NCI-H1048 (cell line): ENCODE data around the gene HOXD12.

ENCODE experiments used
- DNase-seq: peaks from one replicate; lab custom pipeline; 2025; lab: John Stamatoyannopoulos, UW

HOXD12 gene

DNA sequence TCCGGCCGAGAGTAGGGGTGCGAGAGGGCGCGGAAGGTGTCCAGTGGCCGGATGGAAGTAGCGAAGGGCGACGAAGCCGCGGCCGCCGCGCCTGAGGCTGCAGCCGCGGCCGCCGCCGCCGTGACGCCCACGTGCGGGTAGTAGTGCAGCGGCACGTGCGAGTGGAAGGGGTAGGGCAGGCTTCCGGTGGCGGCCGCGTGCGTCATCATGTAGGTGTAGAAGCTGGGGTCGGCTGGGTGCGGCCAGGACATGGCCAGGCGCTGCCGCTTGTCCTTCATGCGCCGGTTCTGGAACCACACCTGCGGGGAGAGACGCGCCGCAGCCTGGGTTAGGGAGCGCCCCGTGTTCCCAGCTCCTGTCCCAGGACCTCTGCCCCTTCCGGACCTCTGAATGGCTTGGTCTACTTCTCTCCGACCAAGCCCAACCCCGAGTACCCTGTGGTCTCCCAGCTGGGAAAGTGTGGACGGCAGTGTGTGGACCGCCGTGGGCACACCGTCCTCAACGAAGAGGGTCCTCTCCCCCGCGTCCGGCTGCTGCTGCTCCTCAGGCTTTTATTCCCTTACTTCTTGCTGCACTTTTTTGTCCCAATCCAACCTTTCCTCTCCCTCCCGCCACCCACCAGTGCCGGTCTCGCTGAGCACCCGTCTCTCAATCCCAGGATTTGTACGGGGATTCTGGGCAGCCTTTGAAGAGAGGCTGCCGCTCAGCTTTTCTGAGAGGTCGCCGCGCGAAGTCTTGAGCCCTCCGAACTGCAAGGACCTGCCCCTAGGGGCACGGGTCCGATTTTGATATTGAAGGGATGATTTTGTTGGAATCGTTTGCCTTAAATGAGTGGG, 18.8 kb upstream of the HOXD12 start:
- DNase-seq = no peak

DNA sequence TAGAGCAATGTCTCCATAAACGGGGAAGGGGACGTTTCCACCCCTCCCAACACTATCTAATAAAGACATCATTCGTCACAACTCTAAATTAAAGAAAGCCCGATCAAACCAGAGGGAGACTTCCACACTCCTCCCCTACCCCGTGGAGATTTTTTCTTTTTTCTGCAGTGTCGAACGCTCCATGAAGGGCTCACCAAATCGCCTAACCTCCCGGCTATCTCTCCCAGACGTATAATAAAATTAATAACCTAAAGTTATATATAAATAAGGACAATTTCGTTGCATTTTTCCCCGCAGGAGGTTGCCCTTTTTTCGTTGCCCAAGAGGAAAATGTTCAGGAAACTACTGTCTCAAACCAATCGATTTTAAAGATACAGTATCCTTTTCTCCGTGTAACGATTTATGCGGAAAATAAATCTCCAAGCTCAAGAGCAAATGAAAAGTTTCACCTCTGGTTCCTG, 18.2 kb upstream of the HOXD12 start:
- no peak for DNase-seq

DNA sequence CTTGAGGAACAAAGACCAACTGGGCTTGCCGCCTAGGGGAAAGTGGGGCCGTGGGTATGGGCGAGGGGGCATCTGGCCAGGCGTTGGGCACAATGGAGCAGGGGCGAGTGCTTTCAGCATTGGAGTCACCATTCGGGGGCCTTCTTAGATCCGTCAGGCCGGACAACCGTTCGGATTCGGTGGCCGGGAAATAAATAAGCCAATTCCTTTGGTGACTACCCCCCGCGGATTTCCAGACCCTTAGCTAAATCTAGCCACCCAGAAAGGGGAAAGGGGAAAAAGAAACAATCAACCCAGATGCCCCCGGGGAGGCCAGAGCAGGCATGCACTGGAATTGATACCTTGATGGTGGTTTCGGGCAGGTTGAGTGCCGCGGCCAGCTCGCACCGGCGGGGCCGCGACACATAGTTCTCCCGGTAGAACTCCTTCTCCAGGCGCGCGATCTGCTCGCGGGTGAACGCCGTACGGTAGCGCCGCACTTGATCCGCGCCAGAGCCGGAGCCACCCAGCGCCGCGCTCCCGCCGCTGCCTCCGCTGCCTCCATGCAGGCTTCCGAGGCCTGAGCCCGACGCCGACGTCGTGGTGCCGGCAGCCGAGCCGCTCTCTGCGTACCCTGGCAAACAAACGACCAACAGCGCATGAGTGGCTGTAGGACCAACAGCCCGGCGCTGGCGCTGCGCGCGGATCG, 17.6 kb upstream of the HOXD12 start:
- DNase-seq = no peak

DNA sequence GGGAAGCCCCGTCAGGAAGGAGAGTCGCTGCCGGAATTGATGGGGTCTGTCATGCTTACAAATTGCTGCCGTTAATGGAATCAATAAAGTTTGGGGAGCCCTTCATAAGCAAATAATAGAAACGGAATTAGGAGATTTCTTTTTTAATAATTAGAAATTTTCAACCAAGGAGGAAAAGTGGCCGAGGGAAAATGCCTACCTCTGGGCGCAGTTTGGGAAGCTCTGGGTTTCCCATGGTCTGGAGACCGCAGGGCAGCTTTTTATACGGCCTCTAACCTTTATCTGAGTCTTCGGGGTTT, 17.1 kb upstream of the HOXD12 start:
- no peak for DNase-seq

DNA sequence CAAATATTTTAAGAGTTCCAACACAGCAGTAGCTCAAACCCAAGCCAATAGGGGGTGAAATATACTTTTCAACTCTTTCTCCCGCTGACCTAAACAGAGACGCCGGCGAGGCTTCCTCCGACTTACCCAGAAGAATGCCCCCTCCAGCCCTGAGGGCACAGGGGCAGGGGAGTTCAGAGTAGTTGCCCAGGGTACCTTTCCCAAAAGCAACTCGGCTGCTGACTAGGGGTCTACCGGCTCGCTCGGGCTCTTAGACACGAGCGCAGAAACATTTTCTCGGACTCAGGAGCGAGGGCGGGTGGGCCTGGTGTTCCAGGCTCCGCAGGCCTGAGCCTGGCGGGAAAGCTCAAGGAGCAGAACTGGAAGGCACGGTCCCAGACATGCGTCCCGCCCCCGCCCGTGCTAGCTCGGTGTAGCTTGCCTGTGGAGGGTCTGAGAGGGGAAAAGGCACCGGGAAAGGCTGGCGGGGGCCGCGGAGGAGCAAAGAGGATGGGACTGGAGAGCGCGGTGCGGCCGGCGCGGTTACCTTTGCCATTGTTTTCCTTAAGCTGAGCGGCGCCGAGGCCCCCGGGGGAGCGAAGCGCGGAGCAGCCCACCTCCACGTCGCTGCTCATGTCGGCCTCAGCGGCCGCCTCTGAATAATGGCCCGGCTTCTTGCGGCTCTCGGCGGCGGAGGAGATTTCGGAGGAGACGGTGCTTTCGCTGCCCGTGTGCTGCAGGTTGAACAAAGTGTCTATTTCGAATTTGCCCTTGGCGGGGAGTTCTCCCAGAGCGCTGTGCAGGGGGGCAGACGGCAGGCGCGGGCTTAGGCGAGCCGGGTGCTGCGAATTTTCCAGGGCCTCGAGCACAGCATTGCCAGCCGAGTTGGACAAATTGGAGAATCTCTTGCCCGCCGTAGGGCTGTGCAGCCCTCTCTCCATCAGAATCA, 16.5 kb upstream of the HOXD12 start:
- no peak for DNase-seq

DNA sequence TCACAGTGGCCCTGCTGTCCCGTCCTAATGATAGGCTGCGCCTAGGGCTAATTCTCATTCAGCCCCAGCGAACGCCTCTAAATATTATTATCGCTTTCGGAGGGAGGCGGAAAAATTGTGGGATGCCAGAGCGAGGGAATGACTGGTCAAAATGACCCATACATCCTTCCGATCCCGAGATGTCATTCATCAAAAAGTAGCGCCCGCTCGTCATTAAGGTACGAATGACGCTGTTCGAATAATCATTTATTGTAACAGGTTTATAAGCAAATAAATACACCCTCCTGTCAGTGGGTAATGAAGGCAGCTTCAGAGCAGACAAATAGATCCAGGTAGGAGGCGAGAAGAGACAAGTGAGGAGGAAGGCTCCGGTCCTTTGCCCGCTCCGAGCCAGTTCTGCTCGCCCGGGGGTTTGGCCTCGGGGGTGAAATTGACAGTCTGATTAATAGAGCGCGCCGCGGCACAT, 15.8 kb upstream of the HOXD12 start, which contains the start of gene EVX2:
EVX2 (minus strand) TSS at position 167 of the 466 bp plus-strand sequence. CDS start 186 bp downstream, outside the sequence.
- DNase-seq = no peak

DNA sequence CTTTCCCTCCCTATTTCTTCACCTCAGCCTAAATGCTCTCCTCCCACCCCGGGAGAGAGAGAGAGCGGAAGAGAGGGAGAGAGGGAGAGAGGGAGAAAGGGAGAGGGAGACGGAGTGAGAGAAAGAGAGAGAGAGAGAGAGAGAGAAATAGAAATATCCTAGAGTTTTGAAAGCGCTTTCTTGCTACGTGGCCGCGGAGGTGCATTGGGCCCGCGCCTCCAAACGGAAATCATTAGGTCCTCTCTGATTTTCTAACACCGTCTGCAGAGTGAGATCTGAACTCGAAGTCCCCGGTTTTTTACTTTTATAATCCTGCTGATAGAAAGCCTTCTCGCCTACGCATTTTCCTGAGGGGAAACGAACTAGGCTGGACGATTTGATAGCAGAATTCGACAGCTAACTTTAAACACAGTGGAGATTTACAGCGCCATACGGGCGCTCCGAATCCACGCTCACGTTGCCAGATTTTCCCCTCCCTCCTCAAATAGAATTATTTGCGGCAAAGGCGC, 14.9 kb upstream of the HOXD12 start:
- DNase-seq = no peak

DNA sequence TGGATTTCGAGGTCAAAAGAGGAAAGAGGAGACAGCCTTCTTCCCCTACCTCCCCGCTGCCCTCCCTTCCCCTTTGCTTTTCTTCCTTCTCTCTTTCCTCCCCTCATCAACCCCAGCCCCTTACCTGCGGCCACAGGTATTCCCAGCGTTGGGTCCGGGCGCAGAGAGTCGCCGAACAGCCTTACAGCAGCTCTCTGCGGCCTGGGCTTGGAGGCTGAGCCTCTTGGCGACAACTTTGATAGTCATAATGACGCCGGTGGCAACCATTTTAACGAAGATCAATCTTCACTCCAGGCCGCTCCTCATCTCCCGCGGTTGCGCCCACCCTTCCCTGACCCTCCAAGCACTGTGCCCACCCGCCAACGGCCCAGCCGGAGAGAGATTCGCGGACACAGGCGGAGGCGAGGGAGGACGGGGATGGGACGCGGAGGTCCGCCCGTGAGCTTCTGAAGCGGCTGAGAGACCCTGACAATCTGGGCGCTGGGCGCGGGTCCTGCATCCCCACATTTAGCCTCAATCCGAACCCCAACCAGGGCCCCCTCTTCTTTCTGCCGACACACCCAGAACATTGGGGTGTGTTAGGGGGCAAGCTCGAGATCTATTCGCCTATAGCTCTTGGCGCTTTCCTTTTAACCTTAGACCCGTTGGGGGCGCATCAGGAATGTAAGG, 14.3 kb upstream of the HOXD12 start:
- no peak for DNase-seq

DNA sequence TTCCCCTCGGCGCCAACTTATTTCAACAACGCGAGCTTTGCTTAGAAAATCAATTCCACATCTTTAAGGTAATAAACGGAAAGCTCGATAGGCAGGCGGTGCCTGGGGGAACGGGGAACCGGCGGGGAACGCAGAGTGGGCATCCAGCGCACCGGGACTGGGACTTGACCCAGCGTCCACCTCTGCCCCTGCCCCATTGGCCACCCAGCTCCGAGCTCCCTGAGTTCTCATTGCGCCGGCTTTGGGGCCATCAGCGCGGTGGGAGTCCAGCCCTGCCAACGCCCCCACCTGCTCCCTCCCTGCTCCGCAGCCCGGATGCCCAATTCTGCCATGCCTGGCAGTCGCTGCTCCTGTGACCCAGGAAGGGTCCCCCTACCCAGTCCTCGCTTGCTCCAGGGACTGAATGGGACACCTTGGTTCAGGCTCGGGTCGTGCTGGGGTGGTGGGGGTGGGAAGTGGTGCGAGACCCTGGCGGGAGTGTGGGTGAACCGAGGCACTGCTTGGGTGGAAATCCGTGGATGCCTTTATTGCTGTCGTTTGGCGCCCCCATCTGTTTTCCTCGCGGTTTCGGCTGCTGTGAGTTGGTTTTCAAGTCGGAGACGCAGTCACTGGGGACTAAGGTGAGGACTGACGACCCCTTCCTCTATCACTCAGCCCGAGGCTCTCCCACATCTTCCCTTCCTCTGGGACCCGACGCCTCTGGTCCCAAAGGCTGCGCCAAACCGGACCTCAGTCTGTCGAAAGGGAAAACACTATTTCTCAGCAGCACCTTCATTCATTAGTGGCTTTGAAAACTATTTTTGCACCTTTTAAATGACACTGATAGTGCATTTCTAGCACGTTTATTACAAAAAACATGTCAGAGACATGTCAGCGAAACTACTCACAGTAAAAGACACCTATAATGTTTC, 13.5 kb upstream of the HOXD12 start:
- DNase-seq = no peak

DNA sequence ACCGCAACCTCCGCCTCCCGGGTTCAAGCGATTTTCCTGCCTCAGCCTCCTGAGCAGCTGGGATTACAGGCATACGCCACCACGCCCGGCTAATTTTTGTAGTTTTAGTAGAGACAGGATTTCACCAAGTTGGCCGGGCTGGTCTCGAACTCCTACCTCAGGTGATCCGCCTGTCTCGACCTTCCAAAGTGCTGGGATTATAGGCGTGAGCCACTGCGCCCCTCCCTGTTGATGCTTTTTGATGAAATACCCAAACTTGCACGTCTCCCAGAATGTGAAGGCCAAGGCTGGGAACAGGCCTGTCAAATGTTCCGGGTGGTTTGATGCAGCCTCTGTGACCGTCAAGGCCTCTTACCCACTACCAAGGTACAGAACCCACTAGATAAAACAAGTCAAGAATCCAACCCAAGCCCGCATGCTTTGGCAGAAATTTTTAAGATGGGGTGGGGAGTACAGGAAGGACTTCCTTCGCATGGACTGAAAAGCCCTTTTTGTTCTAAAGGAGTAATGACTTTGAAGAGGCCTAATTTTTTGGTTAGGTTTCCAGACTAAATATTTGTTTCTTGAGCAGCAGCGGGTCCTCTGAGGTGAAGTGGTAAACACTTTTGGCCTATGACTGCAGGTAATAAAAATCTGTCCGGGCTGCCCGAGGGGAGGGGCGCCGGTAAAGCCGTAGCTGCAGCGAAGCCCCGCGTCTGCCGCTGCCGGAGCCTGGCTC, 12.1 kb upstream of the HOXD12 start:
- no peak for DNase-seq

DNA sequence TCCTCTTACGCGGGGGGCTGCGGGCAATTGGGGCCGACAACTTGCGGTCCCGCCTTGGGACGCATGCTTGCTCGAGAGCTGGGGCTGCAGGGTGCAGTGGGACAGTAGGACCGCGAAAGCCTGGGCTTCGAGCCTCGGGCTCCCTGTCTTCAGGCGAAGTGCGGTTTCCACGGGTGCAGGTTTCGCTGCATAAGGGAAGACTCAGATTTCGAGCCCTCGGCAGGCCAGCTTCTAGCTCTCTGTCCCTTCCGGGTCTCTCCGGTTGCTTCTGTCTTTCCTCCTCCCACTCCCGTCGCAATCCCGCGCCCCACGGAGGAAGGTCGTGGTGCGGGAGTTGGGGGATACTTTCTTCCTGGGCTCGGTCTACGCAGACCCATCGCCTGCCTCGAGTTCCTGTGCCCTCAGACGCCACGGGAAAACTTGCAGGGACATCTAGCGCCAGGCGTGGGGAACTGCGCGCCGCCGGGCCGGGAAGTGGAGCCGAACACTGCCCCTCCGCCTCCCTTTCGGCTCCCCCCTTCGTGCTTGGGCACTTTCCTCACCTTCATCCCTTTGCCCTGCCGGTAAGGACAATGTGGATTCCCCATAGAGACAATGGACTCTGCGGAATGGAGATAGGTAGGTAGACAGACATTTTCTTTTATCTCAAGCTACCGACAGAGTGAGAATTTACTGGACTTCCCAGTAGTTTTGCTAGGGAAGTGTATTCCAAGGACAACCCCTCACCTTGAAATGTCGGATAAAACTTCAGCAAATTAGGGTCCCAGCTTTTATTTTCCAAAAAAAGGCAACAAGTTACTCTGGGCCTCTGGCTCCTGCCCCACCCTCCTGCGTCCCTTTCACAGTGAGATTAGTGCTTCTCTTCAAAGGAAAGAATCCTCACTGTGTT, 11.3 kb upstream of the HOXD12 start:
- DNase-seq = no peak

DNA sequence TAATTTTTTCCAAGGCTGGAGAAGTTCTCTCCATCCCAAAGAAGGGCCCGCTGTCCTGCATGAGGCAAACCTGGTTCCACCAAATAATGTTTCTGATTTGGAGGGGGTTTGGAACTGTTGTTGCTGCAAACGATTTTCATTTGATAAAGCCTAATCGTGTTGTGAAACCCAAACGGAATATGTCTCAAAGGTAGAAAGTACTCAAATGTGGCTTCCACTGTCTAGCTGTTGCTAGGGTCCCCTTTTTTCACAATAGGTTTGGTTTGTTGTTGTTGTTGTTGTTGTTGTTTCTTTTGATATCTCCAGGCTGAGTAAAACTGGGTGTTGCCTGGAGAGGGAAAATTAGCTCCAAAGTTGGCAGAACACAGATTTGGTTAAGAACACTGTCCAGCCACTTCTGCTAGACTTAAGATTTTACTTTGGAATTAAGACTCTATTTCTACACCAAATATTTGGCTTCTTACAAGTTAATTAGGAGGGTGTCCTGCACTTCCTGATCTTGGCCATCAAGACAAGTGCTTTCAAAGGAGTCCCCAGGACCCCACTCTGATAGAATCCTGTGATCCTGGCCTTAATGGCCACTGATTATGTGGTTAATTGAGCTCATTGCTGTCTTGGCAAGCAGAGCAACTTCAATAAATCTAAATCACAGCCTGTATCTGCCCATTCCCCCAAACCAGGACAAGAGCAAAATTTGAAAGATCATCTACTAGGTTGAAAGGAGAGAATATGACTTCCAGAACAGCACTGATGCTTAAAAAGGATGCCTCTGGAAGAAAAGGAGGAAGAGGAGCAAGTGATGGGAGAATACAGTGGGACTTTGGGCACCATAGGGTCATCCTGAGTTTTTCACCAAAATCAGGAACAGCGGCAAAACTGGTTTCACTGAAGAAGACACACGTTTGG, 10.4 kb upstream of the HOXD12 start:
- DNase-seq = no peak

DNA sequence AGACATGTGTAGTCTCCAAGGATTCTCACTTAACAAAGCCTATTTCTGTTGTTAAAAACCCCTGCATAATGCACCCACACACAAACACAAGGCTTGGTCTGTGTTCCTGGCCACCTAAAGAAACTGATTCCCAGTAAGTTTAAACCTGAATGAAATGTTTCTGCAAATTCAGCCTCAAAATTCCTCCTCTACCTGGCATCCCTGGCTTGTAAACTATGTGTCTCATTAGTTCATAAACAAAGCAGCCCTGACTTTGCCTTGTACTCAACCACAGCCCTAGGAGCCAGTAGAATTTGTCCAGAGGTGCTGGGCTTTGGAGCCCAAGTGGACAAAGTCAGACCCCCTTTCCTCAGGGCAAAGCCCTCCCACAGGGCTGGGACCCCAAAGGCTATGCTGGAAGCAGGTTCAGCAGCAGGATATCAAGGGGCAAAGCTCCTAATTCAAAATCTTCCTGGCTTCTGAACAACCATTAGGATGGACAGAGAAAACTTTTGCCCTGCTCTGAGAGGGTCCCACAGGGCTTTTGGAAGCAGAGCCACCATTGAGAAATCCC, 9.7 kb upstream of the HOXD12 start:
- no peak for DNase-seq

DNA sequence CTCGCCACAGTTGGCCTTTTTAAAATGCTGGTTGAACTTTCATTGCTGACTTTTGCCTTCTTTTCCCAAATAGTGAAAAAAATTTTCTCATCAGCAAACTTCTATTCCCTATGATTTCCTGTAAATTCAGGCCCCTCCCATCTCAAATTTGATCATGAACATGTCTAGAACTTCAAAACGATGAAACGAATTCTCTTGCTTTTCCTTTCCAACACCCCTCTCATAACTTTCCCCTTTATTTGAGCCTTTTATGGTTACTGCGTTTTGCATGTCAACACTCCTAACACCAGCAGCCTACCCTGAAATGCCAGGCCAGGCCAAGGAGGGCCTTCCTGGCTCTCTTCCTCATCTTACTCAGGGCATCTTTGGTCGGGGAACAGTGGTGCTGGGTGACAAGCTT, 8.7 kb upstream of the HOXD12 start:
- DNase-seq = no peak

DNA sequence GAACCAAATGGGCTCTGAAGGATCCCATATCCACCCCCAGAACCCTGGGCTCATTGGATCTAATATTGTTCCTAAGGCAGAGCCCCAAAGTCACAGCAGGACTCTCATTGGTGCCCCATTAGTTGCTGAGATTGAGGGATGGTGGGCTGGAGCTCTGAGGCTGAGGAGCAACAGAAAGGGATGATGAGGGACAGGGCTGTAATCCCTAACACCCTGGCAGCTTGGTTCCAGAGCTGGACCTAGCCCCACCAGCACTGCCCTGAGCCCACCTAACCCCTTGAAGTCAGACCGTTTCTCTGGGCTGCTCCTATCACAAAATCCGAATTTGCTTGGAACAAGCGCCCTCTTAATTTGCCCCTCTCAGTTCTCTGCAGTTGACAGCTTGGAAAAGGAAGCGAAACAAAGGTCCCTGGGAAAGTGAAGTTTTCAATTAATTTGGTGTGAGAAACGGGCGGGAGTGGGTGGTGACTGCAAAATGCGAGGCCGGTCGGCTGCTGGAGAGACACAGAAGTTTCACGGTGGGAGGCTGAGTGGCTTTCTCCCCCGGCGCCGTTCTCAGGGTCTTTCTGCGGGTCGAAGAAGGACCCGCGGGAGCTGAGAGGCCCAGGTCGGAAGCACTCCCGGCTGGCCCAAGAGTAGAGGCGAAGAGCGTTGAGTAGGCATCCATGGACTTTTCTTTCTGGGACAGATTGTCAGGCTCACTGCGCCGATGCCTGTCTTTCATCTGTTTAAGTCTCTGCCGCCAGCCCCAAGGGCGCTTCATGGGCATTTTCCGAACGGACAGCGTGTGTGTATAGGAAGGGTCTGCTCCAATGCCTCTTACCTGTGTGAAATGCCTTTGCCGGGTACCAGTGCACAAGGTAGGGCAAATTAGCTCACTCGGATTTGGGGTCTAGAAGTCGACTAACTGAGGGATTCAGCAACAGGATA, 8.0 kb upstream of the HOXD12 start:
- DNase-seq = no peak
